DOHH2 (cell line): ENCODE results near the gene P4HA2.

Experiments used
- EZH2phosphoT487 ChIP-seq: fragments of 200-600 bp; sonication (generic); IDR thresholded peaks from 2 replicates; pipeline ENCODE4 v1.6.1; 2017; ENCODE audit warnings: borderline replicate concordance, mild to moderate bottlenecking, antibody characterized with exemption, low read length, moderate library complexity, mixed read lengths
- TF ChIP-seq, protein P1 (sequence below): fragments of 200-600 bp; sonication (generic); IDR thresholded peaks from one replicate; pipeline ENCODE4 v1.5.1; 2014; ENCODE audit warnings: antibody characterized with exemption, mild to moderate bottlenecking, low read depth, low read length; ENCODE audit not compliant: poor library complexity, severe bottlenecking

DNA sequence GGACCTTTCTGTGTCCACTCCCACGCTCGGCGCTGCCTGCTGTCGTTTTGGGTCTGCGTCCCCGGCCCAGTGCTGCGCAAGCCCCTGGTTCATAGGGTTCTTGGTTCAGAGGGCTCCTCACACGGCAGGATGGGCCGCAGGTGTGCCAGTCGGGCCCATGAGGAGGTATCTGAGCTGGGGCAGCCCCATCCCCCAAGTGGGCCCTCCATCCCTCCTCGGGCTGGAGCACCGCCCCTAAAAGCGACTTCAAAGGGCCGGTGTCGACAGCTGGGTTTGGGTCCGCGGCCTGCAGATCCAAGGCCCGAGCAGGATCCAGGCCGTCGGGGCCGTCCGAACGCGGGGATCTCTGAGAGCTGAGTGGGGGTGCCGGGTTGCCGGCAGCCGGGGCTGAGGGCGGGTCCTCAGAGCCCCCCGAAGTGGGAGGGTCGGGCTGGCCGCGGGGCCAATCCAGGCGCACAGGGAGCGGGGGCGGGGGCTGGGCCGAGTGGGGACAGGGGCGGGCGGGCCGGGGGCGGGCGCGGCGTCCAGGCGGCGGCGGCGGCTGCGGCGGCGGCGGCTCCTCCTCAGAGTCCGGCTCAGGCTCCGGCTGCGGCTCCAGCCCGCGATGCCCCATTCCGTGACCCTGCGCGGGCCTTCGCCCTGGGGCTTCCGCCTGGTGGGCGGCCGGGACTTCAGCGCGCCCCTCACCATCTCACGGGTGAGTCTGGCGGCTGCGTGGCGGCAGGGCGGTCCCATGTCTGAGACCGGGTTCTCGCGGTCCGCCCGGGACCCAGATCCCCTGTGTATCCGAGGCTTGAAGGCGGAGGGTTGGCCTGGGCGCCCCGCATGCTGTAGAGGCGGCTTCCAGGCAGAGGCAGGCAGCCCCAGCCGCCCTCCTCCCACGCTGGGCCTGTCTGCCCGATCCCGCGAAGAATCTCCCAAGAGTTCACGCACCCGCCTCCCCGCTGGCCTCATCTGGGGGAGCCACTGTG, 29.8 kb upstream of the P4HA2 start, which contains the start of gene PDLIM4:
- TF ChIP-seq EZH2phosphoT487, result no peak
- TF ChIP-seq, protein P1, sequence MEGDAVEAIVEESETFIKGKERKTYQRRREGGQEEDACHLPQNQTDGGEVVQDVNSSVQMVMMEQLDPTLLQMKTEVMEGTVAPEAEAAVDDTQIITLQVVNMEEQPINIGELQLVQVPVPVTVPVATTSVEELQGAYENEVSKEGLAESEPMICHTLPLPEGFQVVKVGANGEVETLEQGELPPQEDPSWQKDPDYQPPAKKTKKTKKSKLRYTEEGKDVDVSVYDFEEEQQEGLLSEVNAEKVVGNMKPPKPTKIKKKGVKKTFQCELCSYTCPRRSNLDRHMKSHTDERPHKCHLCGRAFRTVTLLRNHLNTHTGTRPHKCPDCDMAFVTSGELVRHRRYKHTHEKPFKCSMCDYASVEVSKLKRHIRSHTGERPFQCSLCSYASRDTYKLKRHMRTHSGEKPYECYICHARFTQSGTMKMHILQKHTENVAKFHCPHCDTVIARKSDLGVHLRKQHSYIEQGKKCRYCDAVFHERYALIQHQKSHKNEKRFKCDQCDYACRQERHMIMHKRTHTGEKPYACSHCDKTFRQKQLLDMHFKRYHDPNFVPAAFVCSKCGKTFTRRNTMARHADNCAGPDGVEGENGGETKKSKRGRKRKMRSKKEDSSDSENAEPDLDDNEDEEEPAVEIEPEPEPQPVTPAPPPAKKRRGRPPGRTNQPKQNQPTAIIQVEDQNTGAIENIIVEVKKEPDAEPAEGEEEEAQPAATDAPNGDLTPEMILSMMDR, result no peak
